Right ventricle myocardium superior (tissue), 1 donor: ENCODE data around the gene RAB44. TPM values are rescaled to one million over a fixed set of nuclear protein-coding genes. Genes with fewer than 3 reads are reported as not detected.
A peak's percentile ranks its signal among the peaks of the same experiment; 100 is the strongest.

Experiments
- ATAC-seq: fragments of 200-7000 bp; cut with Tn5 transposase; one replicate; pipeline ENCODE4 v1.9.1; 2020; ENCODE audit warnings: mild to moderate bottlenecking; ENCODE audit not compliant: poor library complexity
- DNase-seq: peaks from one replicate; pipeline ENCODE4 v3.0.0-alpha.2; 2020
- intact Hi-C: fragments of 100-400 bp; cut with DNase I; formaldehyde crosslinking; loops from one replicate; pipeline ENCODE4 v1.11.2; 2022
- total RNA-seq: library from RNA; stranded (reverse); fragmentation: NEBNext Ultra II Directional; extraction: Animal tissue kit (Norgen Biotek cat#: 25700); gene quantifications from one replicate; pipeline ENCODE4 v1.2.1, GENCODE V29; 2021
- donor health status: DM: no; HTN: yes; CAD: no; lungs with severe emphysema.

RAB44 gene
- total RNA-seq, 1 donor from 2014 or later = not detected

- no peak for ATAC-seq
- no peak for DNase-seq
- intact Hi-C loops = loop anchor here (10.0 kb wide), 1 partner anchor 141 kb away; no protein-coding TSS in a partner anchor
Observed at GRCh38 chr6:36755435-36756348, 58.1 kb downstream of the RAB44 start.

GRCh38 chr6:36756786-36757185 lies 59.2 kb downstream of the RAB44 start:
- intact Hi-C loops = loop anchor here (10.0 kb wide), 1 partner anchor 142 kb away; no protein-coding TSS in a partner anchor
- ATAC-seq (no peak), DNase-seq (no peak)

GRCh38 chr6:36757206-36757605 lies 59.6 kb downstream of the RAB44 start:
- no peak for DNase-seq
- intact Hi-C loops = loop anchor here (10.0 kb wide), 1 partner anchor 142 kb away; no protein-coding TSS in a partner anchor
- no peak for ATAC-seq

- DNase-seq (no peak), ATAC-seq (no peak)
- intact Hi-C loops = loop anchor here (10.0 kb wide), 1 partner anchor 143 kb away; no protein-coding TSS in a partner anchor
Observed at GRCh38 chr6:36757943-36758508, 60.4 kb downstream of the RAB44 start.

- intact Hi-C loops = loop anchor here (10.0 kb wide), 1 partner anchor 144 kb away; no protein-coding TSS in a partner anchor
- ATAC-seq = no peak
- no peak for DNase-seq
Observed at GRCh38 chr6:36758516-36759147, 61.0 kb downstream of the RAB44 start.

- intact Hi-C loops = loop anchor here (10.0 kb wide), 1 partner anchor 144 kb away; no protein-coding TSS in a partner anchor
- peak; percentile 89 for DNase-seq
- ATAC-seq = peak; percentile 93
Observed at GRCh38 chr6:36759148-36759759, 61.6 kb downstream of the RAB44 start.

GRCh38 chr6:36760685-36761435 lies 63.2 kb downstream of the RAB44 start:
- no peak for DNase-seq

GRCh38 chr6:36762123-36762522 lies 64.5 kb downstream of the RAB44 start:
- intact Hi-C loops = loop anchor here (10.0 kb wide), 1 partner anchor 443 kb away; no protein-coding TSS in a partner anchor
- DNase-seq = peak; percentile 24

More at GRCh38 chr6:36760685-36761435, 63.2 kb downstream of the RAB44 start:
- no peak for ATAC-seq
- intact Hi-C loops = loop anchor here (10.0 kb wide), 1 partner anchor 444 kb away; no protein-coding TSS in a partner anchor

GRCh38 chr6:36765190-36765589 lies 67.6 kb downstream of the RAB44 start:
- intact Hi-C loops = loop anchor here (5.0 to 10.0 kb wide), 3 partner anchors 82 to 440 kb away; no protein-coding TSS in a partner anchor
- ATAC-seq (no peak), DNase-seq (peak; percentile 28)

More at GRCh38 chr6:36762123-36762522, 64.5 kb downstream of the RAB44 start:
- ATAC-seq = no peak

GRCh38 chr6:36765594-36766398 lies 68.2 kb downstream of the RAB44 start:
- intact Hi-C loops = loop anchor here (5.0 to 10.0 kb wide), 3 partner anchors 82 to 439 kb away; no protein-coding TSS in a partner anchor
- DNase-seq (peak; percentile 89), ATAC-seq (peak; percentile 76)

GRCh38 chr6:36766399-36766945 lies 68.8 kb downstream of the RAB44 start:
- ATAC-seq (no peak), DNase-seq (peak; percentile 14)
- intact Hi-C loops = loop anchor here (5.0 to 10.0 kb wide), 3 partner anchors 81 to 438 kb away; no protein-coding TSS in a partner anchor

- ATAC-seq (peak; percentile 58), DNase-seq (peak; percentile 48)
- intact Hi-C loops = loop anchor here (5.0 to 10.0 kb wide), 3 partner anchors 78 to 436 kb away; no protein-coding TSS in a partner anchor
Observed at GRCh38 chr6:36769183-36769675, 71.6 kb downstream of the RAB44 start.

GRCh38 chr6:36769676-36770499 lies 72.3 kb downstream of the RAB44 start:
- peak; percentile 46 for DNase-seq
- peak; percentile 3 for ATAC-seq
- intact Hi-C loops = loop anchor here (5.0 to 10.0 kb wide), 3 partner anchors 77 to 435 kb away; no protein-coding TSS in a partner anchor

GRCh38 chr6:36771145-36771544 lies 73.5 kb downstream of the RAB44 start:
- ATAC-seq = no peak
- intact Hi-C loops = no loop called here
- peak; percentile 26 for DNase-seq

- DNase-seq (peak; percentile 2), ATAC-seq (no peak)
- intact Hi-C loops = no loop called here
Observed at GRCh38 chr6:36772397-36772796, 74.8 kb downstream of the RAB44 start.
